ENCODE data around the gene COA7. TPM values are rescaled to one million over a fixed set of nuclear protein-coding genes. Genes with fewer than 3 reads are reported as not detected.

COA7 gene
- total RNA-seq, 1 donor from 2014 or later = 16.9 TPM

DNA sequence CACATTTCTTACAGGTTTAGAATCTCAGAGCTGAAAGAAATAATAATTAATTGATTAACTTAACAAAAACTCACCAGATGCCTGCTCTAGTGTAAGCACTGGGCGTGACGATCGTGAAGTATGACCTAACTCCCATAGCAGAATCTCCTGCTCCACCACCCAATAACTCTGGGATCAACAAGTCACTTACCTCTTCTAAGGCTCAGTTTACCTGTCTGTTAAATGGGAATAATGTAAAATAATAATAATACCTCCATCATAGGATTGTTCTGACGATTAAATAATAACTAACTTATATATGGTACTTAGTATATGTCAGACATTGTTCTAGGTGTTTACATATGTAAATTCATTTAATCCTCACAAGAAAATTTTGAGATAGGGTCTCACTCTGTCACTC lies 24.6 kb downstream of the COA7 start:
- DNase-seq (ENCODE audit: low spot score) (no peak), ATAC-seq (no peak)

DNA sequence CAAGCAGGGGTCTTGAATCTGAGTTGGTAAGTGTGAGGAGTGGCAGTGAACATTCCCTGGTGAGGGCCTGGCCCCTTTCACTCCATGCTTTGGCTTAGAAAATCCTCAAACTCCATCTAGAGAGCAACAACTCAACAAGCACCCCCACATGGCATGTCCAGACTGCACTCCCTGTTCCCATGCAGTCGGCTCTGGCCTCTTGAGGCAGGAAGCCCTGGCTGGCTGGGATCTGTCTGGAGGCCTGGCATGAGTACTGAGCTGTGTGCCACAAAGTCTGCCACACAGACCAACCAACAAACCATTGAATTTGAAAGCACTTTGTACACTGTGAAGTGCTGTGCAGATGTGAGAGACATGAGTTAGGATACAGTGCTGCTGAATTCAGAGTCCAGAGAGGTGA lies 25.2 kb downstream of the COA7 start:
- ATAC-seq = no peak
- DNase-seq (ENCODE audit: low spot score) = no peak

DNA sequence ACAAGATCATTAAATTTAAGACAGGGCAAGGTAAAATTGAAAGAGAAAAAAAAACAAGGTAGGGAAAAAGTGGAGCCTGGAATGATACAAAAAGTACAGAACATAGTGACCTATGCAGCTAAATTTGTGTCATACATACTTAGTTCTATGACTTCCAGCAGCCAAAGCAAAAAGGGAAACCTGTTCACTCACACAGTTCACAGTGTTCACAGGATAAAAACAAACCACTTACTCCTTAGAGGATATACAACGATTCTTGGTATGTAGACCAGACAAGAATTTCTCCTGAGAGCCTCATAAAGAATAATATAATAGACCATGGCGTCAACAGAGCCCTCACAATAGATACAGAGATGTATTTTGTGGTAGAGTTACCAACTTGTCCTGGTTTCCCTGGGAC lies 27.5 kb downstream of the COA7 start:
- DNase-seq (ENCODE audit: low spot score) (no peak), ATAC-seq (no peak)

- ATAC-seq = no peak
- DNase-seq (ENCODE audit: low spot score) = no peak
Measured at GRCh38 chr1:52669696-52670095, 28.5 kb downstream of the COA7 start.

GRCh38 chr1:52668711-52669110 lies 29.4 kb downstream of the COA7 start:
- DNase-seq (ENCODE audit: low spot score) (no peak), ATAC-seq (no peak)

GRCh38 chr1:52667984-52668383 lies 30.2 kb downstream of the COA7 start:
- no peak for DNase-seq (ENCODE audit: low spot score)
- no peak for ATAC-seq

GRCh38 chr1:52667290-52667689 lies 30.9 kb downstream of the COA7 start:
- ATAC-seq (no peak), DNase-seq (ENCODE audit: low spot score) (no peak)

DNA sequence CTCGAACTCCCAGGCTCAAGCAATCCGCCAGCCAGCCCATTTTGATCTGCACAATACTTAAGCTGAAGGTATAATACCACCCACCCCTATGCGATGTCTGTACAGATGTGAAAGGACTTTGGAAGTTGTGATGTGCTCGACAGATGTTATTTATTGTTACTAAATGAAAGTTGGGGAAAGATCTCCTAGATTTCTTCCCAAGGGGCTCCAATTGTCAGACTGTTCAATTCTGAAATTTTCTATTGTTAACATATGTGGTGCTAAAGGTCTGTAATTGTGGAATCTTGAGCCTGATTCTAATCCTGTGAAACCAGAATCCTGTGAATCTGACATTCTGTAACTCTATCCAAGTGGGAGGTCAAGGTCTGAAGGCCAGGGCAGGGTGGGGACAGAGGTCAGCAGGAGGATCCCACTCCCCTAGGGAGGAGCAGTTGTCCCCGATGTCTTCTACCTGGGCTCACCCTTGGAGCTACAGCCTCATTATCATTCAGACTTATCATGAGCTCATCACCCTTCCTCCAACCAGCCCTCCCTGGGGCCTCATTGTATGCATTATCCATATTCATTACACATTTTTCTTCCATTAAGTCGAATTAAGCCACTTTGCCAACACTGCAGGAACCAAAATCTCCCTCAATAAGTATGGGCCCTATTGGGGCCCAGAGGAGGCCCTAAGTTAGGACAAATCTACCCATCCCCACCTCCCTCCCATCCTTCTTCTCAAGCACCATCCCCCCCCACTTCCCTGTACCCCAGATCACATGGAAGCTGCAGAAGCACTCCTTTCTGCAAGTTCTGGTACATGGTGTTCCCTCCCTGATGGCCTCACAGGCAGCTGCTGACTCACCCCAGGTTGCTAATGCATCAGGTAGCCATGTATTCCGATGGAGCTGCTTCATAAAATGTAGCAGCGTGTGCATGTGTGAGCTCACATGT lies 32.9 kb downstream of the COA7 start:
- ATAC-seq (peak; percentile 32), DNase-seq (ENCODE audit: low spot score) (no peak)

- DNase-seq (ENCODE audit: low spot score) (no peak), ATAC-seq (no peak)
Measured at GRCh38 chr1:52663716-52664115, 34.4 kb downstream of the COA7 start.

- ATAC-seq = peak; percentile 83
Measured at GRCh38 chr1:52662645-52663313, 35.4 kb downstream of the COA7 start.

GRCh38 chr1:52660807-52661206 lies 37.3 kb downstream of the COA7 start:
- ATAC-seq (no peak), DNase-seq (ENCODE audit: low spot score) (no peak)

More at GRCh38 chr1:52662645-52663313, 35.4 kb downstream of the COA7 start:
- no peak for DNase-seq (ENCODE audit: low spot score)

DNA sequence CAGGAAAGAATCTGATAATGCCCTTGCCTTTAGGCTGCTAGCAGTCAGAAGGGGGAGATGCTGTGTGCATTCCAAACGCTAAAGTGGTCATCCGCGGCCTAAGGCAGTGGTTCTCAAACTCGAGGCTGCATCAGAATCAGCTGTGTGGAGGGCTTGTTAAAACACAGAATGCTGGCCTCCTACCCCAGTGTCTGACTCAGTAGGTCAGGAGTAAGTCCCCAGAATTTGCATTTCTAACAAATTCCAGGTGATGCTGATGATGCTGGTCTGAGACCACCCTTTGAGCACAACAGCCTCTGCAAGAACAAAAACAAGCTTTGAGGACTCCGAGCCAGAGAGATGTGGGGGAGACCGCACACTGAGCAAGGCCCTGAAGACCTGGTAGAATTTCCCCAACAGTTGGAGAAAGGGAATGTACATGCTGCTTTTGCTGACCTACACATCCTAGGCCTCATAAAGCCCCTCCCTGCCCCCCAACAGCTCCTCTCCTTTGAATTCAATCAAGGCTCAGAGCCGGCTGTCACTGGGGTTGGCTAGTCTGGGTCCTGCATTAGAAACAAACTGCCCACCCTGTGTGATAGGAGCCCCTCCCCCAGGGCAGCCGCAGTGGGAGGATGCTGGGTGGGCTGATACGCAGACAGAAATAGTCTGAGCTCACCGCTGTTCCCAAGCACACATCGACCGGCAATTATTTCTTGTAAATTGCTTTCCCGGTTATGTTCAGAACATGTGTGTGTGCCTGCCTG lies 38.1 kb downstream of the COA7 start:
- ATAC-seq (no peak), DNase-seq (ENCODE audit: low spot score) (no peak)

DNA sequence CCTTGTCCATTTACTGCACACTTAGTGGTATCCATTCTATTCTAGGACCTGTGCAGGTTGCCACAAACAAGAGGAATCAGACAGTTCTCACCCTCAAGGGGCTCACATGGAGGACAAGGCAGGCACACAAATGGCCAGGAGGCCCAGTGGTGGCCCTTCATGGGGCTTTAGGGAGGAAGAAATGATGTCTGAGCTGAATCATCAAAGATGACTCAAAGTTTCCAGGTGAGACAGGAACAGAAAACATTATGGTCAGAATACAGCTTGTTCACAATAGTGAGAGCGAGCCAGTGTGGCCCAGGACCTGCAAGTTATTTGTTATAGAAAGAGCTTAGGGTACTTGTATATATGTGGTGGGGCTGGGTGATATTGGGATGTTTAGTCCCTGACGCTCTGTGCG lies 38.8 kb downstream of the COA7 start:
- no peak for DNase-seq (ENCODE audit: low spot score)
- no peak for ATAC-seq

- DNase-seq (ENCODE audit: low spot score) = no peak
- ATAC-seq = no peak
Measured at GRCh38 chr1:52658795-52659194, 39.4 kb downstream of the COA7 start.

GRCh38 chr1:52657702-52658101 lies 40.4 kb downstream of the COA7 start:
- ATAC-seq (no peak), DNase-seq (ENCODE audit: low spot score) (no peak)

DNA sequence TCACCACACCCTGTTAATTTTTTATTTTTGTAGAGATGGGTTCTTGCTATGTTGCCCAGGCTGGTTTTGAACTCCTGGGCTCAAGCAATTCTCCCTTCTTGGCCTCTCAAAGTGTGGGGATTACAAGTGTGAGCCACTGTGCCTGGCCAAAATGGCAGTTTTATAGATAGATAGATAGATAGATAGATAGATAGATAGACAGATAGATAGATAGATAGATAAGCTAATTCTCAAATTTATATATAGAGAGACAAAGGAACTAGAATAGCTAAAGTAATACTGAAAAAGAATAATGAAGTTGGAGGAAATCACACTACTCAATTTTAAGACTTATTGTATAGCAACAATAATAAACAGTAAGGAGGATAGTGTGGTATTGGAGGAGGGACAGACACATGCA lies 44.1 kb downstream of the COA7 start:
- DNase-seq (ENCODE audit: low spot score) = no peak
- ATAC-seq = no peak

GRCh38 chr1:52653207-52653849 lies 44.8 kb downstream of the COA7 start:
- ATAC-seq (no peak), DNase-seq (ENCODE audit: low spot score) (no peak)

- peak; percentile 79 for DNase-seq (ENCODE audit: low spot score)
- ATAC-seq = peak; percentile 96
Measured at GRCh38 chr1:52651904-52652303, 46.2 kb downstream of the COA7 start.

DNA sequence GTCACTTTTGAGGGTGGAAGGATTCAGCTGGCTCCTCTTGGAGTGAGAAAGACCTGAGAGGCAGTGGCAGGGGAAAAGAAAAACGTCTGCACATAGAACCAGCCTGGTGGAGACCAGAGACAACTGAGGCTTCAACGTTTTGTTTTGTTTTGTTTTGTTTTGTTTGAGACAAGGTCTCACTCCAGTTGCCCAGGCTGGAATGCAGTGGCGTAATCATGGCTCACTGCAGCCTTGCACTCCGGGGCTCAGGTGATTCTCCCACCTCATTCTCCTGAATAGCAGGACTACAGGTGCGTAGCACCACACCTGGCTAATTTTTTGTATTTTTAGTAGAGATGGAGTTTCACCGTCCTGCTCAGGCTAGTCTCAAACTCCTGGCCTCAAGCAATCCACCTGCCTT lies 52.9 kb downstream of the COA7 start:
- ATAC-seq (no peak), DNase-seq (ENCODE audit: low spot score) (peak; percentile 26)

- ATAC-seq (no peak), DNase-seq (ENCODE audit: low spot score) (no peak)
Measured at GRCh38 chr1:52641307-52641706, 56.8 kb downstream of the COA7 start.

GRCh38 chr1:52640697-52641096 lies 57.5 kb downstream of the COA7 start:
- DNase-seq (ENCODE audit: low spot score) (no peak), ATAC-seq (no peak)
